ENCODE data around the gene COPG1. TPM values are rescaled to one million over a fixed set of nuclear protein-coding genes. Genes with fewer than 3 reads are reported as not detected.

COPG1 gene
- total and polyA plus RNA-seq, 2 of the 4 experiments (the other 2 are of a cell fraction), result 203 to 446 TPM

DNA sequence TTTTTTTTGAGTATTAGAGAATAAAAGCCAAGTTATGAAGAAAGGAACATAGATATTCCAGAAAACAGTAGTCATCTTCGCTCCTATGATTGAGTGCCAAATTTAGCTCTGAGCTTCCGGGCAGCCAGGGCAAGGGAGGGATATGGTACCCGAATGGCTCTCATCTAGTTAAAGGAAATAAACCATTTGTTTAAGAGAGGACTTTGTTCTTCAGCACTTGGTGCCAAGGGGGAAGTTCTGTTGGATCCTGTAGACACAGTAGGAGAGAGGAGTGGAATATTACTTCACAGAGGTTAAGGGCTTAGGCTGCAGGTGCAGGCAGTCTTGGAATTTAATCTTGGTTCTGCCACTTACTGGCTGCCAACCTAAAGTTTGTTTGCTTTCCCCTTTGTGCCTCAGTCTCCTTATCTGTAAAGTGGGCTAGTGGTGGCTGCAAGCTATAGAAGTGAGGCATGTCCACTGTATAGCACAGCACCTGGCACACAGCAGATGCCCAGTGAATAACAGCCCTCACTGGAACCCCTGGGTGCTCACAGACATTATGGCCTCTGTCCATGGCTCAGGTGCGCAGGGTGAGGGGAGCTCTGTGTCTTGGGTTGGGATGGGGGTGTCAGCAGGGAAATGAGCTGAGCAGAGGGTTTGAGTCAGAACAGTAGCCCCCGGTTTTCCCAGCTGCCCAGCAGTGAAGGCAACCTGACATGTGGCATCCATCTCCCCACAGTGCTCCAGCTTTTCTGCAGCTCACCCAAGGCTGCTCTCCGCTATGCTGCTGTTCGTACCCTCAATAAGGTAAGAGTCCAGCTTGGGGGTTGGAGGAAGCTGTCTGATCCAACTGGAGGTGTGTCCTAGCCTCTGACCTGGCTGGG is 10.4 kb downstream of the COPG1 start:
- POLR2A ChIA-PET (ENCODE audit: unreplicated experiment), result interaction anchor here (0.6 to 2.3 kb wide), 2 partner anchors 10 to 577 kb away, joined by 3 to 7 read pairs; partner anchors contain the start of gene COPG1
- no peak overlapping the region for H3K4ac ChIP-seq (ENCODE audit: low read depth, low read length)
- intact Hi-C loops (cut with micrococcal nuclease), result no loop called here
- H3K18ac ChIP-seq (ENCODE audit: low read depth, low read length), result no peak overlapping the region
- no peak overlapping the region for H2BK15ac ChIP-seq (ENCODE audit: low read depth, low read length)
- BruUV-seq (replicated peaks), result no TSS peak
- no peak overlapping the region for H3K23ac ChIP-seq (ENCODE audit: low read depth, low read length)
- H2AK5ac ChIP-seq (ENCODE audit: low read depth, low read length), result no peak overlapping the region
- no peak overlapping the region for H2AFZ ChIP-seq (replicated peaks; ENCODE audit: low read length, poor library complexity)
- no peak overlapping the region for H3K14ac ChIP-seq (replicated peaks; ENCODE audit: low read depth, low read length)
- no peak overlapping the region for H3K9ac ChIP-seq (ENCODE audit: low read depth, low read length)
- TF ChIP-seq FOS (IDR thresholded peaks at IDR 0.05; ENCODE audit: low read depth, low read length) (no peak), RCOR1 (IDR thresholded peaks at IDR 0.05; ENCODE audit: insufficient replicate concordance, low read length) (no peak), CHD1 (IDR thresholded peaks at IDR 0.05; ENCODE audit: low read depth, low read length) (no peak)
- TF ChIP-seq, protein P1, sequence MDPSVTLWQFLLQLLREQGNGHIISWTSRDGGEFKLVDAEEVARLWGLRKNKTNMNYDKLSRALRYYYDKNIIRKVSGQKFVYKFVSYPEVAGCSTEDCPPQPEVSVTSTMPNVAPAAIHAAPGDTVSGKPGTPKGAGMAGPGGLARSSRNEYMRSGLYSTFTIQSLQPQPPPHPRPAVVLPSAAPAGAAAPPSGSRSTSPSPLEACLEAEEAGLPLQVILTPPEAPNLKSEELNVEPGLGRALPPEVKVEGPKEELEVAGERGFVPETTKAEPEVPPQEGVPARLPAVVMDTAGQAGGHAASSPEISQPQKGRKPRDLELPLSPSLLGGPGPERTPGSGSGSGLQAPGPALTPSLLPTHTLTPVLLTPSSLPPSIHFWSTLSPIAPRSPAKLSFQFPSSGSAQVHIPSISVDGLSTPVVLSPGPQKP (IDR thresholded peaks at IDR 0.05; ENCODE audit: borderline replicate concordance, low read depth, low read length), result no peak
- H3K4me1 ChIP-seq (ENCODE audit: control insufficient read depth, insufficient read depth, low read length), result peaks cover 2% of the 10 kb centered on the region; the same call in 1 of the 2 replicates
- H2BK120ac ChIP-seq (ENCODE audit: low read depth, low read length), result no peak overlapping the region
- in situ Hi-C loops (cut with MboI; ENCODE audit: low sequenced_read_pairs), result no loop called here
- DNase-seq (no peak), ATAC-seq (ENCODE audit: low read depth) (no peak)
- 100% methylated on average over 1 of the region's 7 CpGs; no CpG with 5 or more reads in 1 of the 2 experiments for WGBS, 2 experiments (ENCODE audit: extremely low coverage in 2 of 2, insufficient read length in 1 of 2)
- no peak overlapping the region for H3K4me3 ChIP-seq (ENCODE audit: insufficient read depth, low read depth, low read length)
- peaks cover 53 to 85% of the 10 kb centered on the region in 2 experiments for H3K79me1 ChIP-seq (ENCODE audit: low read depth in 1 of 2, low read length in 2 of 2)
- no peak overlapping the region for H4K91ac ChIP-seq (ENCODE audit: insufficient read depth, low read depth, low read length)
- H3K27me3 ChIP-seq (ENCODE audit: control insufficient read depth, insufficient read depth, low read length), result no peaks in the 10 kb centered on the region
- peaks cover 82% of the 10 kb centered on the region for H3K36me3 ChIP-seq (ENCODE audit: control insufficient read depth, insufficient read depth, low read length)
- H4K20me1 ChIP-seq (ENCODE audit: insufficient read depth, low read length), result peaks cover 65% of the 10 kb centered on the region
- H2BK5ac ChIP-seq (ENCODE audit: low read depth, low read length, poor library complexity, severe bottlenecking), result no peak overlapping the region
- no peak overlapping the region for H4K5ac ChIP-seq (ENCODE audit: low read depth, low read length)
- no peak overlapping the region for H3K56ac ChIP-seq (ENCODE audit: extremely low read depth, insufficient read depth, low read length)
- CTCF ChIA-PET, result no interaction called here
- H3K4me2 ChIP-seq (ENCODE audit: low read depth, low read length), result no peak overlapping the region
- H2AK9ac ChIP-seq (replicated peaks; ENCODE audit: low read depth, low read length, poor library complexity), result no peak overlapping the region
- H4K8ac ChIP-seq (ENCODE audit: low read depth in 2 of 2, low read length in 2 of 2), result no peak overlapping the region
- no peak overlapping the region for H3K27ac ChIP-seq (ENCODE audit: insufficient read depth, low read length)
- no peak overlapping the region for H2BK20ac ChIP-seq (ENCODE audit: low read depth, low read length)
- H3K9me3 ChIP-seq (ENCODE audit: control insufficient read depth, insufficient read depth, low read length), result no peaks in the 10 kb centered on the region
- dilution Hi-C loops (cut with HindIII; ENCODE audit: low sequenced_read_pairs, unreplicated experiment), result no loop called here
- H3K9me1 ChIP-seq (ENCODE audit: insufficient read depth, low read length), result peaks cover 11% of the 10 kb centered on the region

Data from IMR-90 (cell line).